Glutamatergic neuron (in vitro differentiated cells): ENCODE data around the gene NEAT1. TPM values are rescaled to one million over a fixed set of nuclear protein-coding genes. Genes with fewer than 3 reads are reported as not detected.

ENCODE experiments used
- DNase-seq: peaks from one replicate; pipeline ENCODE4 v3.0.0; 2022
- H3K27ac Mint-ChIP-seq: one replicate; pipeline ENCODE4 v1.8.0; 2020; ENCODE audit warnings: mild to moderate bottlenecking, mixed read lengths, inconsistent platforms; ENCODE audit not compliant: unreplicated experiment
- H3K27me3 Mint-ChIP-seq: one replicate; pipeline ENCODE4 v1.8.0; 2020; ENCODE audit warnings: mild to moderate bottlenecking, moderate library complexity, mixed read lengths, inconsistent platforms; ENCODE audit not compliant: unreplicated experiment
- H3K36me3 Mint-ChIP-seq: one replicate; pipeline ENCODE4 v1.8.0; 2020; ENCODE audit warnings: mild to moderate bottlenecking, mixed read lengths, inconsistent platforms; ENCODE audit not compliant: unreplicated experiment
- H3K4me1 Mint-ChIP-seq: one replicate; pipeline ENCODE4 v1.8.0; 2020; ENCODE audit warnings: mild to moderate bottlenecking, low read depth, mixed read lengths, inconsistent platforms; ENCODE audit not compliant: unreplicated experiment
- H3K4me3 Mint-ChIP-seq: one replicate; pipeline ENCODE4 v1.8.0; 2020; ENCODE audit warnings: mild to moderate bottlenecking, mixed read lengths, inconsistent platforms; ENCODE audit not compliant: unreplicated experiment
- H3K9me3 Mint-ChIP-seq: one replicate; pipeline ENCODE4 v1.8.0; 2020; ENCODE audit warnings: mild to moderate bottlenecking, moderate library complexity, mixed read lengths, inconsistent platforms; ENCODE audit not compliant: unreplicated experiment
- CTCF ChIP-seq: fragments of 200-600 bp; sonication (generic); IDR thresholded peaks from one replicate; pipeline ENCODE4 v1.5.0; 2021; ENCODE audit not compliant: partially characterized antibody, unreplicated experiment
- total RNA-seq: library from RNA; stranded (reverse); fragmentation: NEBNext Ultra II Directional; extraction: Animal tissue kit (Norgen Biotek cat#: 25700); gene quantifications from one replicate; pipeline ENCODE4 v1.2.1, GENCODE V29; 2021; ENCODE audit not compliant: unreplicated experiment

NEAT1 gene
- total RNA-seq, 1 donor from 2014 or later: 107 TPM

- Mint-ChIP-seq H3K27me3 (peaks cover 2% of the 10 kb centered on the region), H3K9me3 (peaks cover 6% of the 10 kb centered on the region), H3K4me3 (no peak overlapping the region), H3K4me1 (no peaks in the 10 kb centered on the region), H3K36me3 (no peaks in the 10 kb centered on the region), H3K27ac (no peak overlapping the region)
- DNase-seq: no peak
- no peak for TF ChIP-seq CTCF
Measured at GRCh38 chr11:65403607-65404121, 18.9 kb upstream of the NEAT1 start.

- no peak overlapping the region for H3K27ac Mint-ChIP-seq
- peaks cover 4% of the 10 kb centered on the region for H3K9me3 Mint-ChIP-seq
- H3K27me3 Mint-ChIP-seq: peaks cover 2% of the 10 kb centered on the region
- TF ChIP-seq CTCF: no peak
- no peak overlapping the region for H3K4me3 Mint-ChIP-seq
- no peak for DNase-seq
- no peaks in the 10 kb centered on the region for H3K4me1 Mint-ChIP-seq
- no peaks in the 10 kb centered on the region for H3K36me3 Mint-ChIP-seq
Measured at GRCh38 chr11:65404210-65404609, 18.4 kb upstream of the NEAT1 start.

- Mint-ChIP-seq H3K27me3 (peaks cover 2% of the 10 kb centered on the region), H3K27ac (no peak overlapping the region), H3K36me3 (no peaks in the 10 kb centered on the region), H3K9me3 (peaks cover 1% of the 10 kb centered on the region), H3K4me1 (no peaks in the 10 kb centered on the region), H3K4me3 (no peak overlapping the region)
- DNase-seq: no peak
- no peak for TF ChIP-seq CTCF
Measured at GRCh38 chr11:65404638-65405339, 17.8 kb upstream of the NEAT1 start.

- Mint-ChIP-seq H3K36me3 (no peaks in the 10 kb centered on the region), H3K27me3 (no peaks in the 10 kb centered on the region), H3K9me3 (no peaks in the 10 kb centered on the region), H3K27ac (no peak overlapping the region), H3K4me3 (no peak overlapping the region), H3K4me1 (peaks cover 11% of the 10 kb centered on the region)
- DNase-seq: no peak
- no peak for TF ChIP-seq CTCF
Measured at GRCh38 chr11:65410936-65411680, 11.5 kb upstream of the NEAT1 start.

GRCh38 chr11:65411681-65412070 is 10.9 kb upstream of the NEAT1 start:
- no peaks in the 10 kb centered on the region for H3K36me3 Mint-ChIP-seq
- no peak for DNase-seq
- TF ChIP-seq CTCF: no peak
- H3K27me3 Mint-ChIP-seq: no peaks in the 10 kb centered on the region
- H3K27ac Mint-ChIP-seq: no peak overlapping the region
- peaks cover 11% of the 10 kb centered on the region for H3K4me1 Mint-ChIP-seq
- H3K4me3 Mint-ChIP-seq: no peak overlapping the region
- no peaks in the 10 kb centered on the region for H3K9me3 Mint-ChIP-seq
